ENCODE measurements around the gene CSTPP1.
"Not testable (repeated sequence)": the region's sequence is repeated elsewhere in the genome, so short reads cannot be mapped to it uniquely, and the experiment has no call there.

CSTPP1 gene

DNA sequence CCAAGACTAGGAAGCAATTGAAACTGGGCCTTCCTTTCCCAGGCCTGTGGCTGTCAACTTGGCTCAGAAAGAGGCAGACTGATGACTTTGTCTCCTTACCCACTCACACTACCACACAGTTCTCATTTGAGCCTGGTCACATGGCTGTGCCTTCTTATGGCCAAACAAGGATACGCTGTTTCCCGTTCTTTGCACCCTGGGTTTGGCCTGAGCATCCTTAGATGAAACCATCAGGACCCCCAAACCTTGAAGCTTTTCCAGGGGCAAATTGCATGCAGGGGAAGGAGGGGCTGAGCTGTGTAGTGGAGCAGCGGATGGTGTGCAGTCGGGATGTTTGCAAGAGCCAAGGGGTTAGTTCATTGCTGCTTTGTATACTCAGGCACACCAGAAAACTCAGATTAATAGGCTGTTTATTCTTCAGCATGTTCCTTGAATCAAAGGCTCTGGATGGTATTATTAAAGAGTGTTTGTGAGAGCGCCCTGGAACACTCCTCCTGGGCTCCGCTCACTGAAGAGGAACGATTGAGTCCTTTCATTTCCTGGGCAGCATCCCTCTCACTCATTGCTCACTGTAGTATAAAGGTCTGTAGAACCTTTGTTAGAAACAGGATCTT, 170.3 kb downstream of the CSTPP1 start:
- H3K9me3 ChIP-seq (ENCODE audit: low read length): no peaks in the 10 kb centered on the region
- no peaks in the 10 kb centered on the region for H3K27me3 ChIP-seq (ENCODE audit: control insufficient read depth in 1 of 2, insufficient read depth in 2 of 2, low read length in 2 of 2)
- no peaks in the 10 kb centered on the region for H3K36me3 ChIP-seq (ENCODE audit: insufficient read depth, low read length)
- H3K9ac ChIP-seq (ENCODE audit: low read length): no peak overlapping the region
- H3K4me1 ChIP-seq (ENCODE audit: insufficient read depth, low read length): peaks cover 4% of the 10 kb centered on the region
- no peak overlapping the region for H3K4me3 ChIP-seq (ENCODE audit: low read depth in 1 of 2, low read length in 2 of 2)
- H3K27ac ChIP-seq (ENCODE audit: low read depth, low read length): no peak overlapping the region

DNA sequence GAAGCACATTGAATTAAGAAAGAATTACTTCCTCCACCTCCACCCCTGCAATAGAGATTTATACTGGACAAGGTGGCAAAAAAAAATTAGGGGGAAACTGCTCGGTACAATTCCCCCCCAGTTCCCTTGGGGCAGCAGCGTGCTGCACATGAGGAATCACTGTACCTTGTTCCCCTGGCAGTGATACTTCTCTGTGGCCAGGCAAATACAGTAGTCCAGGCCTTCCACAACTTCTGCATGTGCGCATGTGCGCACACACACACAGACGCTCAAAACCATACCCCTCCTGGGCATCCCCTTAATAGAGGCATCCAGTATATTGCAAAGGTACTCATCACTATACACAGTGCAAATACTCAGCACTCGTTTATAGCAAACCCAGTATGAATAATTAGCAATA, 171.2 kb downstream of the CSTPP1 start:
- Histone ChIP-seq H3K27me3 (ENCODE audit: control insufficient read depth in 1 of 2, insufficient read depth in 2 of 2, low read length in 2 of 2) (no peaks in the 10 kb centered on the region), H3K9ac (ENCODE audit: low read length) (no peak overlapping the region), H3K4me1 (ENCODE audit: insufficient read depth, low read length) (peaks cover 4% of the 10 kb centered on the region), H3K4me3 (ENCODE audit: low read depth in 1 of 2, low read length in 2 of 2) (no peak overlapping the region), H3K27ac (ENCODE audit: low read depth, low read length) (no peak overlapping the region), H3K9me3 (ENCODE audit: low read length) (no peaks in the 10 kb centered on the region), H3K36me3 (ENCODE audit: insufficient read depth, low read length) (no peaks in the 10 kb centered on the region)

DNA sequence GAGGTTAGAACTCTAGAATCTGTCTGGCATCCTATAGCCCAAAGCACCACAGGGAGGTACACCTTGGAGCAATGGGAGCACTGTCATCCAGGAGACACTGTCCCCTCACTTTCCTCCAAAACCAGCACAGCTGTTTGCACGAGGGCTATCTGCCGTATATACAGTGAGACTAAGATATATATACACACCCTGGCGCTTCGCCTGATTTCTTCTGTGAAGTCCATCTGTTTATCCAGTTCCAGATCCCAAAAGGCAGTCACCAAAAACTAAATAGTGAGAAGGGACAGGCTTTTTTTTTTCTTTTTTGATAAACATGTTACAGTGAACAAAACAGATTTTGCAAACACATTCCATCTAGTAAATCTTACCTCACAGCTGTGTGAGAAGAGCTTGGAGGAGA, 171.7 kb downstream of the CSTPP1 start:
- H3K9ac ChIP-seq (ENCODE audit: low read length): no peak overlapping the region
- H3K4me1 ChIP-seq (ENCODE audit: insufficient read depth, low read length): peaks cover 4% of the 10 kb centered on the region

DNA sequence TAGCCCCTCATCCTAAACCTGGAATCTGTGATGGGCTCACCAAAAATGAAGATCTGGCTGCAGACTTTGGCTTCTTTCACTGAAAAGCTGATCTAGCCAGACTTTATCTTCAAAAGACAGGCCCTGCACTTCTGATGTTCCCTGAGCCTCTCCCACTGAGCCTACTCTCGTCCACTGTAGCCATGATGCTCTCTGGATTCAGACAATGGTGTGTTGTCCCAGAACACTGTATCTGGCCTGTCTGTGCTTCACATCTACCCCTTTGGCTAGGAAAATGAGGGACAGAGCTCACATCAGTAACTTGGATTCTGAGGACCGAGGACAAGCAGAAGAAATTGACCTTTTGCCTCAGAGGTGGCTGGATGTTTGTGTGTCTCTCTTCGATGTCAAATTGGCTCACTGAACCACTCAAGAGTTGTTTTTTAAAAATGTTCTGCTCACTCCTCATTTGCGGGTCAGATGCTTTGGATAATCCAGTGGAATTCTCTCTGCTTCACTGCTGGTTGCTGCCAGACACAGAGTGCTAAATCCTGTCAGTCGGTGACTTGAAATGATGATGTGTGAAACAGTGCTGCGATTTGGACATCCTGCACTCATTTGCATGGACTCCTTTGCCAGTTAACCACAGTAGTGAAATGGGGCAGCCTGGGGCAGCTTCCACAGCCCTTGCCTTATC, 172.6 kb downstream of the CSTPP1 start:
- no peak overlapping the region for H3K4me3 ChIP-seq (ENCODE audit: low read depth in 1 of 2, low read length in 2 of 2)
- H3K9me3 ChIP-seq (ENCODE audit: low read length): no peaks in the 10 kb centered on the region
- H3K4me1 ChIP-seq (ENCODE audit: insufficient read depth, low read length): peaks cover 4% of the 10 kb centered on the region
- no peaks in the 10 kb centered on the region for H3K27me3 ChIP-seq (ENCODE audit: control insufficient read depth in 1 of 2, insufficient read depth in 2 of 2, low read length in 2 of 2)
- H3K36me3 ChIP-seq (ENCODE audit: insufficient read depth, low read length): no peaks in the 10 kb centered on the region
- no peak overlapping the region for H3K9ac ChIP-seq (ENCODE audit: low read length)
- H3K27ac ChIP-seq (ENCODE audit: low read depth, low read length): no peak overlapping the region

More for the DNA sequence above, 171.7 kb downstream of the CSTPP1 start:
- Histone ChIP-seq H3K9me3 (ENCODE audit: low read length) (no peaks in the 10 kb centered on the region), H3K4me3 (ENCODE audit: low read depth in 1 of 2, low read length in 2 of 2) (no peak overlapping the region), H3K27me3 (ENCODE audit: control insufficient read depth in 1 of 2, insufficient read depth in 2 of 2, low read length in 2 of 2) (no peaks in the 10 kb centered on the region), H3K27ac (ENCODE audit: low read depth, low read length) (no peak overlapping the region), H3K36me3 (ENCODE audit: insufficient read depth, low read length) (no peaks in the 10 kb centered on the region)

DNA sequence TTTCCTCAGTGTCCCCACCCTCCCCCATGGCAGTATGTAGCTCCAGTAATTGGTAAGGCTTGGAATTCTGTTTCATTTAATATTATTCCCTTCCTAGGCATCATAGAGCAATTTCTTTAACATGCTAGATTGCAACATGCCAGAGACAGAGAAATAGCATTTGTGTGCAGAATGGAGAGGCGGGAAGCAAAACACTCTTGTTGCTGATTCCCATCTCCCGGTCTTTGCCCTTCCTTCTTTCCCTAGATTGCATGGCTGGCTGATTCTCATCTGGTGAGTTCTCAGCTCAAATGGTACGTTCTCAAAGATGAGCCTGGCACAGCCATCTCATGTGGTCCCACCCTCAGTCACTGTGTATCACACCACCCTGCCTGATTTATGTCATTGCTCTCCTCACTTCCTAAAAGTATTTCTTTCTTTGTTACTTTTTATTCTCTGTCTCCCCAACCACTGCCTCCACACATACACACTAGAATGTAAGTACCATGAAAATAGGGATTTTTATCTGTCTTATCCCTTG, 173.2 kb downstream of the CSTPP1 start:
- H3K36me3 ChIP-seq (ENCODE audit: insufficient read depth, low read length): no peaks in the 10 kb centered on the region
- H3K4me3 ChIP-seq (ENCODE audit: low read depth in 1 of 2, low read length in 2 of 2): no peak overlapping the region
- H3K9me3 ChIP-seq (ENCODE audit: low read length): no peaks in the 10 kb centered on the region
- H3K4me1 ChIP-seq (ENCODE audit: insufficient read depth, low read length): peaks cover 4% of the 10 kb centered on the region
- H3K27ac ChIP-seq (ENCODE audit: low read depth, low read length): no peak overlapping the region
- H3K9ac ChIP-seq (ENCODE audit: low read length): no peak overlapping the region
- no peaks in the 10 kb centered on the region for H3K27me3 ChIP-seq (ENCODE audit: control insufficient read depth in 1 of 2, insufficient read depth in 2 of 2, low read length in 2 of 2)

DNA sequence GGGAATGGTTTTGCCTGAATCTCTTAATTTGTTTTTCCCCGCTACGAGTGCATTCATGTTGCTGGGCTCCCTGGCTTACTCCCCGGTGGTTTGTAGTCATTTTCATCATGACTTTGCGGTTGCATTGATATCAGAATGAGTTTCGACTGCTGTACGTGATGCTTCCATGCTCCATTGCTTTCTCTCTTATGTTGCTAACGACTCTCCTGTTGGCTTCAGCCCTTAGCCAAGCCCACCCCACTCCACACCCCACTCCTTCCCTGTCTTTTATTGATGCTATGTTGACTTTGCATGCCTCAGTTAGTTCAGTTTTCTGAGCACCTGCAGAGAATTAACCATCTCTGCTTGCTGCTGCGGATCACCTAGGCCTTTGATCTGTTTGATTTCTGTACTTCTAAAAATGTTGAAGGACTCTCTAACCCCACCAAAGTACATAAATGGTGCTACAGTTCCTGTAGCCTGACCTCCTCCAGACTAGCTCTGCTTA, 174.8 kb downstream of the CSTPP1 start:
- H3K36me3 ChIP-seq (ENCODE audit: insufficient read depth, low read length): no peaks in the 10 kb centered on the region
- no peak overlapping the region for H3K27ac ChIP-seq (ENCODE audit: low read depth, low read length)
- no peaks in the 10 kb centered on the region for H3K9me3 ChIP-seq (ENCODE audit: low read length)
- H3K4me3 ChIP-seq (ENCODE audit: low read depth in 1 of 2, low read length in 2 of 2): no peak overlapping the region
- peaks cover 4% of the 10 kb centered on the region for H3K4me1 ChIP-seq (ENCODE audit: insufficient read depth, low read length)
- H3K27me3 ChIP-seq (ENCODE audit: control insufficient read depth in 1 of 2, insufficient read depth in 2 of 2, low read length in 2 of 2): no peaks in the 10 kb centered on the region
- no peak overlapping the region for H3K9ac ChIP-seq (ENCODE audit: low read length)

DNA sequence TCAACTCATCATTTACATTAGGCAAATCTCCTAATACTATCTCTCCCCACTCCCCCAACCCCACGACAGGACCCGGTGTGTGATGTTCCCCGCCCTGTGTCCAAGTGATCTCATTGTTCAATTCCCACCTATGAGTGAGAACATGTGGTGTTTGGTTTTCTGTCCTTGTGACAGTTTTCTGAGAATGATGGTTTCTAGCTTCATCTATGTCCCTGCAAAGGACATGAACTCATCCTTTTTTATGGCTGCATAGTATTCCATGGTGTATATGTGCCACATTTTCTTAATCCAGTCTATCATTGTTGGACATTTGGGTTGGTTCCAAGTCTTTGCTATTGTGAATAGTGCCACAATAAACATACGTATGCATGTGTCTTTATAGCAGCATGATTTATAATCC, 176.4 kb downstream of the CSTPP1 start:
- H3K9me3 ChIP-seq (ENCODE audit: low read length); H3K9ac ChIP-seq (ENCODE audit: low read length); H3K4me1 ChIP-seq (ENCODE audit: insufficient read depth, low read length); H3K27ac ChIP-seq (ENCODE audit: low read depth, low read length); H3K4me3 ChIP-seq (ENCODE audit: low read depth in 1 of 2, low read length in 2 of 2); H3K27me3 ChIP-seq (ENCODE audit: control insufficient read depth in 1 of 2, insufficient read depth in 2 of 2, low read length in 2 of 2); H3K36me3 ChIP-seq (ENCODE audit: insufficient read depth, low read length): not testable (repeated sequence)

DNA sequence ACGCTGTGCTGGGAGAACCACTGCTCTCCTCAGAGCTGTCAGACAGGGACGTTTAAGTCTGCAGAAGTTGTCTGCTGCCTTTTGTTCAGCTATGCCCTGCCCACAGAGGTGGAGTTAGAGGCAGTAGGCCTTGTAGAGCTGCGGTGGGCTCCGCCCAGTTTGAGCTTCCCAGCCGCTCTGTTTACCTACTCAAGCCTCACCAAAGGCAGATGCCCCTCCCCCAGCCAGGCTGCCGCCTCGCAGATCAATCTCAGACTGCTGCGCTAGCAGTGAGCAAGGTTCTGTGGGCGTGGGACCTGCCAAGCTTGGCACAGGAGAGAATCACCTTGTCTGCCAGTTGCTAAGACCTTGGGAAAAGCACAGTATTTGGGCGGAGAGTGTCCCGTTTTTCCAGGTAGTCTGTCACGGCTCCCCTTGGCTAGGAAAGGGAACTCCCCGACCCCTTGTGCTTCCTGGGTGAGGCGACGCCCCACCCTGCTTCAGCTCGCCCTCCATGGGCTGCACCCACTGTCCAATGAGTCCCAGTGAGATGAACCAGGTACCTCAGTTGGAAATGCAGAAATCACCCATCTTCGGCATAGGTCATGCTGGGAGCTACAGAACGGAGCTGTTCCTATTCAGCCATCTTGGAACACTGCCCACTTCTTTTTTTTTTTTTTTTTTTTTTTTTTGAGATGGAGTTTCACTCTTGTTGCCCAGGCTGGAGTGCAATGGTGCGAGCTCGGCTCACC, 182.6 kb downstream of the CSTPP1 start:
- not testable (repeated sequence) for H3K4me1 ChIP-seq (ENCODE audit: insufficient read depth, low read length); H3K9me3 ChIP-seq (ENCODE audit: low read length); H3K27ac ChIP-seq (ENCODE audit: low read depth, low read length); H3K27me3 ChIP-seq (ENCODE audit: control insufficient read depth in 1 of 2, insufficient read depth in 2 of 2, low read length in 2 of 2); H3K36me3 ChIP-seq (ENCODE audit: insufficient read depth, low read length); H3K4me3 ChIP-seq (ENCODE audit: low read depth in 1 of 2, low read length in 2 of 2); H3K9ac ChIP-seq (ENCODE audit: low read length)

DNA sequence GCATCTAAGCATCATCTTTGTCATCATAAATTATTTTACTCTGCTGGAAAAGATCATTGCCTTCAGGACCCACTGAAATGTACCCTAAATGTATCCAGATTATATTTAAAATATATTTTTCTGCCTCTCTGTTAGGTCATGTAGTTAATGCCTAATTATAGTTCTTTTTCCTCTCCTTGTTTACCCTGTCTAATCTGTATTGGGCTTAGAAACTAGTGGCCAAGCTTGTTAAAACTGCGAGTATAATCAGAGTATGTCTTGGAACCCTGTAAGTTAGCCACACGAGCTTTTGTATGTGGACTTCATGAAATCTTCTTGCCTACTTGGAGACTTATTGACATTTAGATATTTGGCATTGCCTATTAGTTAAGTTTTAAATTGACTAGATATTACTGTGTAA, 184.5 kb downstream of the CSTPP1 start:
- Histone ChIP-seq H3K9ac (ENCODE audit: low read length) (no peak overlapping the region), H3K36me3 (ENCODE audit: insufficient read depth, low read length) (no peaks in the 10 kb centered on the region), H3K4me1 (ENCODE audit: insufficient read depth, low read length) (no peaks in the 10 kb centered on the region), H3K9me3 (ENCODE audit: low read length) (no peaks in the 10 kb centered on the region), H3K4me3 (ENCODE audit: low read depth in 1 of 2, low read length in 2 of 2) (no peak overlapping the region), H3K27ac (ENCODE audit: low read depth, low read length) (no peak overlapping the region), H3K27me3 (ENCODE audit: control insufficient read depth in 1 of 2, insufficient read depth in 2 of 2, low read length in 2 of 2) (no peaks in the 10 kb centered on the region)

DNA sequence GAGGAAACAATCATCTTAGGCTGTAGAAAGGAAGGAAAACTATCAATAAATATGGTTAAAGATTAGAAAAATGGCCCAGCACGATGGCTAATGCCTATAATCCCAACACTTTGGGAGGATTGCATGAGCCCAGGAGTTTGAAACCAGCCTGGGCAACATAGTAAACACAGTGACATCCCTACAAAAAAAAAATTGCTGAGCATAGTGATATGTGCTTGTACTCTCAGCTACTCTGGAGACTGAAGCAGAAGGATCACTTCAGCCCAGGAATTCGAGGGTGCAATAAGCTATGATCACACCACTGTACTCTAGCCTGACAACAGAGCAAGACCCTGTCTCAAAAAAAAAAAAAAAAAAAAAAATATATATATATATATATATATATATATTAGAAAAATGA, 185.2 kb downstream of the CSTPP1 start:
- Histone ChIP-seq H3K36me3 (ENCODE audit: insufficient read depth, low read length) (no peaks in the 10 kb centered on the region), H3K9me3 (ENCODE audit: low read length) (no peaks in the 10 kb centered on the region), H3K4me3 (ENCODE audit: low read depth in 1 of 2, low read length in 2 of 2) (no peak overlapping the region), H3K9ac (ENCODE audit: low read length) (no peak overlapping the region), H3K4me1 (ENCODE audit: insufficient read depth, low read length) (no peaks in the 10 kb centered on the region), H3K27ac (ENCODE audit: low read depth, low read length) (no peak overlapping the region), H3K27me3 (ENCODE audit: control insufficient read depth in 1 of 2, insufficient read depth in 2 of 2, low read length in 2 of 2) (no peaks in the 10 kb centered on the region)

DNA sequence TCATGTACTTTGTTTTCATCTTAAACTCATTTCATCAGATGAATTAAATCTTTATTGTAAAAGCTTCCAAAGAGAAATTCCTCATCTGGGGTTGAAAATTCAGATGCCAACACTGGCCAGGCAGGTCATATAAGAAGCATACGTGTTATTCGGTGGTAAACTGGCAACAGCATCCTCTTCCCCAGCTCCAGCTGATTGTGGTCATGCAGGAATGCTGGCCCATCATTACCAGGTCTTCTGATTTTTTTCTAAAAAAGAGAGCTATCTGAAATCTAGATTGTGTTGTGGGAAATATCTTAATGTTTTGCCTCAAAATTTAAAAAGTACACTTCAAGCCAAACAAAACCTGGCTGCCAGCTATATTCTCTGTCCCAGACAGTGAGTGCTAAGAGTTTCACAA, 186.5 kb downstream of the CSTPP1 start:
- Histone ChIP-seq H3K4me3 (ENCODE audit: low read depth in 1 of 2, low read length in 2 of 2) (no peak overlapping the region), H3K27me3 (ENCODE audit: control insufficient read depth in 1 of 2, insufficient read depth in 2 of 2, low read length in 2 of 2) (no peaks in the 10 kb centered on the region), H3K9ac (ENCODE audit: low read length) (no peak overlapping the region), H3K9me3 (ENCODE audit: low read length) (no peaks in the 10 kb centered on the region), H3K4me1 (ENCODE audit: insufficient read depth, low read length) (no peaks in the 10 kb centered on the region), H3K27ac (ENCODE audit: low read depth, low read length) (no peak overlapping the region), H3K36me3 (ENCODE audit: insufficient read depth, low read length) (no peaks in the 10 kb centered on the region)
